IPS-NIHi7 (cell line): ENCODE results near the gene ADAMTS7.
A peak's percentile ranks its signal among the peaks of the same experiment; 100 is the strongest.
"Not testable (repeated sequence)": the region's sequence is repeated elsewhere in the genome, so short reads cannot be mapped to it uniquely, and the experiment has no call there.

ENCODE experiments used
- DNase-seq: peaks from one replicate; pipeline ENCODE4 v3.0.0; 2012; ENCODE audit warnings: mixed read lengths; ENCODE audit errors: extremely low spot score

Gene ADAMTS7

DNA sequence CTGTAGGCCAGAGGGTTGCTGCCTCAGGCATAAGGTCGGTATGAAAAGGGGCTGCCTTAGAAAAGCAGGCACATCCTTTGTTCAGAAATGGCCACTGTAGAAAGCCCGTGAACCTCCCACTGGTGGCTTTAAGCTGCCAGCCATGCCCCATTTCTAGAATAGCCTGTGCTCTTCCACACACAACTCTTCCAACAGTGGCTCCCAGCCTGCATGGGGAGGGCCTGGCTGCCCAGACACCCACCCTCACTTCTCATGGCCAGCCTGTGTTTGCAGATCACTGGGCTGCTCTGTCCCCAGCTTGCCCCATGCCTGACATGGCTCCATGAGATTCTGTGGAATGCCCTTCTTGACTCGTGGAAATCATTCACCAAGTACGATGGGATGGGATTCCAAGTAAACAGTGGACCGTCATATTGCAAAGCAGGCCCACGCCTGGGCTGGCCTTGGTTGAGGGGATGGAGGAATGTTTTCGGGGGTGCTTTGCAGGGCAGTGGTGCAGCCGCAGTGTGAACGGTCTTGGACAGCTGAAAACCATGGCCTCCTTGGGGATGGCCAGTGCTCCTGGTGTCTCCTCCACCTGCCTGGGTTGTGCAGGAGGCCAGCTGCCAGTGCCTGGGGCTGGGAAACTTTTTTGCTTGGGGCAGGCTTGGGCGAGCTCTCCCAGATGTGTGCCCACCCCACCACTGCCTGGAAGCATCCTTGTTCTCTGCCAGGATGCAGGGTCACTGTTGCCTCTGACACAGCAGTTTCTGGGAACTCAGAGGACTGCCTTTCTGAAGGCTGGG is 57.3 kb downstream of the ADAMTS7 start:
- not testable (repeated sequence) for DNase-seq

DNA sequence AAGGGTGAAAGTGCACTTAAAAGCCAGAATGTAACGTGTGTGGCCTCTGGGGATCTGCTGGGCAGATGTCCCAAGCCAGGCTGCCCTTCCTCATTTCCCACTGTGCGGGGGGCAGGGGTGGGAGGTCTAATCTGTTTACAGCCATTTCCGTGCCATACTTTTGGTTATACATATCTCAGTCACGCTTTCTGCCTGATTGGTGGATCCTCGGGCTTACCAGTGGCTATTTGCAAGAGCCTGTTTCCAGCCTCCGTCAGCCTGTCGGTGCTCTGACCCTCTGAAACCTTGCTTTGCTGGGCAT is 58.0 kb downstream of the ADAMTS7 start:
- not testable (repeated sequence) for DNase-seq

- no peak for DNase-seq
These were observed 58.5 kb downstream of the ADAMTS7 start for GRCh38 chr15:78752492-78753358.

- DNase-seq = no peak
These were observed 59.7 kb downstream of the ADAMTS7 start for GRCh38 chr15:78751602-78751979.

GRCh38 chr15:78750974-78751601 is 60.2 kb downstream of the ADAMTS7 start:
- peak; percentile 92 for DNase-seq

DNA sequence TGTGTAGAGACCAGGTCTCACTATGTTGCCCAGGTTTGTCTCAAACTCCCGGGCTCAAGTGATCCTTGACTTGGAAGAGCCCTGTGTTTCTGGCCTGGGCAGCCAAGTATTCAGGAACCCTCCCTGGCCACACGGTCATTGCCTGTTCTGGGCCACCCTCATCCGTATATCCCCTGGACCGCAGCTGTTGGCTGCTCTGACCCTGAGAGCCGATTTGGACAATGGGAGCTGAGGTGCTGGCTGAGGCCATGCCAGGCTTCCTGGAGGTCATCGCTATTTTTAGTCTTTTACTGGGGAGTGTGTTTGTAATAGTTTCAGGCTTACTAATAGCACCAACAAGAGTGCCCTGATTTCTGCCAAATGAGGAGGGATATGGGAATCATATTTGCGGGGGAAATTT is 60.7 kb downstream of the ADAMTS7 start:
- DNase-seq = no peak

DNA sequence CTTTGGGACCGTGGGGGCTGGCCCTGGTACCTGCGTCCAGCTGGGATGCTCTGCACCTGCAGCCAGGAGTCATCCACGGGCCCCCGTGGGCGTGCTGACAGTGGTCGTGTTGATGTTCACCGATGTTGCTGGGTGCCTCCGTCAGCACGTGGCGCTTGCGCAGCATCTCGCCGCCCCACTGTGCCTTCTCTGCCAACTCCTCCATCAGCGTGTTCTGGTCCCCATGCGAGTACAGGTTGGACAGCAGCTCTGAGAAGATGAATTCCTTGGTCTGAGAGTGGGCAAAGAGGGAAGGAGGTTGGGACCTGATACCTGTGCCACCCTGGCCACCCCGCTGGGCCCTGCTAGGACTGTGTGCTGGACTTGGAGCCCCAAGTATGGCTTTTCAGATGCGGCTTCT is 61.4 kb downstream of the ADAMTS7 start:
- DNase-seq = no peak

- DNase-seq = not testable (repeated sequence)
These were observed 63.4 kb downstream of the ADAMTS7 start for GRCh38 chr15:78747877-78748276.

GRCh38 chr15:78741674-78742073 is 69.6 kb downstream of the ADAMTS7 start:
- DNase-seq = not testable (repeated sequence)

DNA sequence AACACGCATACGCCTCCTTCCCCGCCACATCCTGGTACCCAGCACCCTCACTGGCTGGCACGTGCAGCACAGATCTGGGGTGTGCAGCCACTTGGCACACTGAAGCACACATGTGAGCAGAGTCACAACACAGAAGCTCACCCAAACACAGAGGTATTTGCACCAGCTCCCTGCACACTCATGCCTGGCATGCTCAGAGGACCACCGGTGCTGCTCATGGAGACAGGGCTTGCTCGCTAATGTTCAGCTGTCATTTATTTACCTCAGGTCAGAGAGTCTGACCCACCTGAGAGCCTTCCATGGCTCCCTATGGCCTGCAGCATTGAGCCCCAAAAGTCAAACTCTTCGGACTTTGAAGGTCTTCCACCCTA is 70.4 kb downstream of the ADAMTS7 start:
- DNase-seq = no peak

- DNase-seq = peak; percentile 41
These were observed 71.0 kb downstream of the ADAMTS7 start for GRCh38 chr15:78739996-78740903.

DNA sequence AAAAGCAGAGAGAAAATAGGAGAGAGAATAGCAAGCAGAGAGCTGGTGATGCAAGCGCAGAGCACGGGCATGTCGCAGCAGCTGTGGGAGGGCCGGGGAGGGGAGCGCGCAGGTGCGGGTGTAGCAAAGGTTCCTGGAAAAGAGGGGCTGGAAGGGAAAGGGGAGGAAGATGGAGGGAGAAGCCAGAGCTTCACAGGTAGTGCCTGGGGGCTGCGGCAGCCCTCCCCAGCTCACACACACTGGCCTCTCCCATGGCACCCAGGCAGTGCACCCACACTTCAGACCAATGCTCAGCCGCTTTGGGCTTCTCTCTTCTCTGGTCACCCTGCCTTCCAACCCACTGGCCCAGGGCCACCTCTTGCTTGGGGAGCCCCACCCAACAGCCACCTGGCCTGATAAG is 72.1 kb downstream of the ADAMTS7 start:
- no peak for DNase-seq

DNA sequence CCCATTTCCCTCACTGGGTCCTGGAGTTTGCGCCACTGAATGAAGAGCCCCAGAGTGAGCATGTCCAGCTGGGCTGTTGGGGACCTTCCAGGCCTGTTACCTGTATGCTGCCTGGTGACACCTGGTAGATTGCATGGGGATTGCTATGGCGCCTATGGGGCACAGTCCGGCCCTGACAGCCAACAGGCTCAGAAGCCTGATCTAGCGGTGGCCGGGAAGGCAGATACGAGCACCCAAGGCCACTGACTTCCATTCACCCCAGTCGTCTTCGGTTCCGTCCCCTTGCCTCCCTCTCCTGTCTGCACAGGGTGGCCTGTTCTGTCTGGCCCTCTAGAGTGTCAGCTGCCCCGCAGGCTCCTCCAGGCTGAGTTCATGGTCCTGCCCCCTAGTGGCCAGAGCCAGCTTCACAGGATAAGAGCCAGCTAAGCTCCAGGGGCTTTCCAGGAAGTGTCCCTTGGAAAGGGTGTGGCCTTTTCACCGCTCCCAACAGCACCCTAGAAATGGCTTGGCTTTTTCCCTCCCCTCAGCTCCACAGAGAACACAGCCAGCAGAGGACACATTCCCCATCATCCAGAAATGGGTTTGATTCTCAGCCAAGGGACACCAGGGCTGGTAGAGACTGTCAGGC is 73.2 kb downstream of the ADAMTS7 start:
- DNase-seq = peak; percentile 57

DNA sequence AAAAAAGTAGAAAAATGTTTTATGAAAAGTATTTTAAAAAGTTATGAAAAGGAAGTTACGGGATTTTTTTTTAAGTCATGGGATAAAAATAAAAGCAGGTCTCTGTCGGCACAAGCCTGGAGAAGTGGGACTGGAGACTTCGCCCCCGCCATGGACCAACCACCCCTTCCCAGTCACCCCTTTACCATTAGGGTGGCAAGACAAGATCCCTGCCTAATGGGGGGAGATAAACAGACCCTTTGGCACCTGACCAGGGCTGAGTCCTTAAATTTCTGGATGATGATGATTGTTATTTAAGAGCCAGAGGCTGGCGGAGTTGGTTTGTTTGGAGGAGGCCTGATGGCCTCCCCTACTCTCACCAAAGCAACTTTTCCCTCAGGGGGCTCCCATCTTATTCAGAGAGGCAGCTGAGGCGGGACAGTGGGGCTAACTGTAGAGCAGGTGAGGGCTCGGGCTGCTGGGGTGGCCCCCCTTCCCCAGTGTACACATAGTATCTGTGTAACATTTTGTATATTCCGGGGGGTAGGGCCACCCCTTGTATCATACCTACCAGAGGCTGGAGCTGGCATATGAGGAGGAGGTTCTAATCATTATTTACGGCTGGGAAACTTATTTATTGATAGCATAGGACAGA is 74.0 kb downstream of the ADAMTS7 start:
- no peak for DNase-seq

- DNase-seq = not testable (repeated sequence)
These were observed 75.0 kb downstream of the ADAMTS7 start for GRCh38 chr15:78736286-78736685.

- no peak for DNase-seq
These were observed 76.7 kb downstream of the ADAMTS7 start for GRCh38 chr15:78734451-78735064.

DNA sequence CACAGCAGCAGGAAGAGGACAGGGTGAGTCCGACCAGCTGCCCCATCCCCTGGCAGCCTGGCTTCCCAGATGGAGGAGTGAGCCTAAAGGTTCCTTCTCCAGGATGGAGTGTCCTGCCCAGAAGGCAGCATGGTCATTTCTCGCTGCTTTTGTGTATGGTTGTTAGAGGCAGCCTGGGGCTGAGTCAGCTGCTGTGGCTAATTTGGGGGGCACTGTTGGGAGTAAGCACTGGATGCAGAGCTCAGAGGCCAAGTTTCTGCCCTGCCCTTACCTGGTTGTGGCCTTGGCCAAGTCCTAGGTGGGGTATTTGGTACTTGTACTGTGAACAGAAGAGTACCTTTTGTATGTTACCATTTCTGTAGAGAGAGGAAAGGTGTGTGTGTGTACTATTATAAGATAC is 78.6 kb downstream of the ADAMTS7 start:
- DNase-seq = no peak

DNA sequence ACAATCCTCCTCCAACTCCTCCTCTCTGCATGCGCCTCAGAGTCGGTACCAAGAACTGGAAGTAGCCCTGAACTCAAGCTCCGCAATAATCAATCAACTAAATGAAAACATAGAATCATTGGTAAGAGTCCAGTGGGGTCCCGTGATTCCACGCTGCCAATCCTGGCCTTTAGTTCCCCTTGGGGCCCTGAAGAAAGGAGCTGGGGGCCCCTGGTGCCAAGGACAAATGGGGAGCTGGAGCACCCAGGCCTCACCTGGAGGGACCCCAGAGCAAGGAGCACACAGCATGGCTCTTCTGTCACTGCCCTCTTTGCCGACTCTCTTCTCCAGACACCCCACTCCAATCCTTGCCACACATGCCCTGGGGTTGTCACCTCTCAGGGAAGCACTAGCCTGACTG is 80.3 kb downstream of the ADAMTS7 start:
- no peak for DNase-seq

GRCh38 chr15:78728427-78728826 is 82.8 kb downstream of the ADAMTS7 start:
- DNase-seq = not testable (repeated sequence)

DNA sequence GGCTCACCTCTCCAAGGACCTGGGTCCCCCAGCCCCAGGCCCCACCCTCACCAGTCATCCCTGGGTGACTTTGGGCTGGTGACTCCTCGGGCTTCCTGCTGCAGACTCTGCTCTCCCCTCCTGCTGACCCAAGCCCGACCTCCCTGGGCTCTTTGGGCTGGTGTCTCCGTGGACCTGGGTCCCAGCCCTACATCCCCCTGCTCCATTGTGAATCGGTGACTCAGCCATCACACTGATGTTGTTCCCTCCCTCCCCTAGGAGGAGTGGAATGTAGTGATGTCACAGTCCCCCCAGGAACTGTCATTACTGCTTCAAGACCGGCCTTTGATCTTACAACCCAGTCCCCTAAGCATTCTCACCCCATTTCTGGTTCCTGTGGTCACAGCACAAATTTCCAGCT is 83.7 kb downstream of the ADAMTS7 start:
- peak; percentile 57 for DNase-seq
